RWPE2 (cell line): ENCODE data around the gene ZNF571.

Source experiments
- ATAC-seq: fragments of 200-7000 bp; cut with Tn5 transposase; 3 replicates; pipeline ENCODE4 v1.9.1; 2021; ENCODE audit warnings: low read depth
- DNase-seq: peaks from one replicate; pipeline ENCODE4 v3.0.0-alpha.2; 2020; ENCODE audit warnings: low spot score
- H3K27ac ChIP-seq: fragments of 450-650 bp; 2 replicates; pipeline ENCODE4 v1.5.1; 2017; ENCODE audit warnings: mild to moderate bottlenecking; ENCODE audit not compliant: poor library complexity, severe bottlenecking
- H3K27me3 ChIP-seq: fragments of 250-450 bp; sonication (Bioruptor Pico); 2 replicates; pipeline ENCODE4 v1.5.1; 2021; ENCODE audit warnings: mild to moderate bottlenecking, moderate library complexity; ENCODE audit not compliant: insufficient read depth, poor library complexity, severe bottlenecking
- H3K36me3 ChIP-seq: fragments of 250-450 bp; sonication (Bioruptor Pico); 2 replicates; pipeline ENCODE4 v1.5.1; 2020; ENCODE audit warnings: low read depth, mild to moderate bottlenecking, moderate library complexity
- H3K4me1 ChIP-seq: fragments of 250-450 bp; sonication (Bioruptor Pico); 2 replicates; pipeline ENCODE4 v1.5.1; 2021; ENCODE audit warnings: mild to moderate bottlenecking, moderate library complexity; ENCODE audit not compliant: insufficient read depth, poor library complexity, severe bottlenecking
- H3K4me3 ChIP-seq: fragments of 250-450 bp; sonication (Bioruptor Pico); 2 replicates; pipeline ENCODE4 v1.5.1; 2021; ENCODE audit warnings: mild to moderate bottlenecking, moderate library complexity; ENCODE audit not compliant: severe bottlenecking
- H3K9me3 ChIP-seq: fragments of 250-450 bp; sonication (Bioruptor Pico); 2 replicates; pipeline ENCODE4 v1.5.1; 2021; ENCODE audit warnings: mild to moderate bottlenecking, moderate library complexity; ENCODE audit not compliant: severe bottlenecking
- TF ChIP-seq, protein P1 (sequence below): fragments of 450-650 bp; IDR thresholded peaks from one replicate; pipeline ENCODE4 v1.5.1; 2017; ENCODE audit warnings: mild to moderate bottlenecking, moderate library complexity; ENCODE audit not compliant: poor library complexity, severe bottlenecking

ZNF571 gene

GRCh38 chr19:37594304-37594981 is at the start of gene ZNF571, which contains the start of gene ZNF540:
TSS of gene ZNF571 (minus strand) at chr19:37594792. CDS start at chr19:37586676, 8,116 bp downstream.
TSS of gene ZNF540 (plus strand) at chr19:37594876. CDS start at chr19:37598448, 3,572 bp downstream.
- peak; percentile 95 for DNase-seq
- Histone ChIP-seq H3K9me3 (peaks cover 2% of the 10 kb centered on the region), H3K27me3 (no peaks in the 10 kb centered on the region), H3K4me3 (peak within 1 kb of the TSS; percentile 59), H3K4me1 (no peaks in the 10 kb centered on the region), H3K27ac (peak within 1 kb of the TSS; percentile 67), H3K36me3 (no peaks in the 10 kb centered on the region)
- peak; percentile 96 for ATAC-seq
- TF ChIP-seq, protein P1, sequence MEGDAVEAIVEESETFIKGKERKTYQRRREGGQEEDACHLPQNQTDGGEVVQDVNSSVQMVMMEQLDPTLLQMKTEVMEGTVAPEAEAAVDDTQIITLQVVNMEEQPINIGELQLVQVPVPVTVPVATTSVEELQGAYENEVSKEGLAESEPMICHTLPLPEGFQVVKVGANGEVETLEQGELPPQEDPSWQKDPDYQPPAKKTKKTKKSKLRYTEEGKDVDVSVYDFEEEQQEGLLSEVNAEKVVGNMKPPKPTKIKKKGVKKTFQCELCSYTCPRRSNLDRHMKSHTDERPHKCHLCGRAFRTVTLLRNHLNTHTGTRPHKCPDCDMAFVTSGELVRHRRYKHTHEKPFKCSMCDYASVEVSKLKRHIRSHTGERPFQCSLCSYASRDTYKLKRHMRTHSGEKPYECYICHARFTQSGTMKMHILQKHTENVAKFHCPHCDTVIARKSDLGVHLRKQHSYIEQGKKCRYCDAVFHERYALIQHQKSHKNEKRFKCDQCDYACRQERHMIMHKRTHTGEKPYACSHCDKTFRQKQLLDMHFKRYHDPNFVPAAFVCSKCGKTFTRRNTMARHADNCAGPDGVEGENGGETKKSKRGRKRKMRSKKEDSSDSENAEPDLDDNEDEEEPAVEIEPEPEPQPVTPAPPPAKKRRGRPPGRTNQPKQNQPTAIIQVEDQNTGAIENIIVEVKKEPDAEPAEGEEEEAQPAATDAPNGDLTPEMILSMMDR: no peak

GRCh38 chr19:37635076-37636056 is 40.8 kb upstream of the ZNF571 start:
- TF ChIP-seq, protein P1: no peak
- H3K36me3 ChIP-seq: peaks cover 36% of the 10 kb centered on the region
- no peak for ATAC-seq
- H3K4me3 ChIP-seq: no peak overlapping the region
- H3K9me3 ChIP-seq: peaks cover 41% of the 10 kb centered on the region
- no peak overlapping the region for H3K27ac ChIP-seq
- no peaks in the 10 kb centered on the region for H3K4me1 ChIP-seq
- no peak for DNase-seq
- H3K27me3 ChIP-seq: no peaks in the 10 kb centered on the region

DNA sequence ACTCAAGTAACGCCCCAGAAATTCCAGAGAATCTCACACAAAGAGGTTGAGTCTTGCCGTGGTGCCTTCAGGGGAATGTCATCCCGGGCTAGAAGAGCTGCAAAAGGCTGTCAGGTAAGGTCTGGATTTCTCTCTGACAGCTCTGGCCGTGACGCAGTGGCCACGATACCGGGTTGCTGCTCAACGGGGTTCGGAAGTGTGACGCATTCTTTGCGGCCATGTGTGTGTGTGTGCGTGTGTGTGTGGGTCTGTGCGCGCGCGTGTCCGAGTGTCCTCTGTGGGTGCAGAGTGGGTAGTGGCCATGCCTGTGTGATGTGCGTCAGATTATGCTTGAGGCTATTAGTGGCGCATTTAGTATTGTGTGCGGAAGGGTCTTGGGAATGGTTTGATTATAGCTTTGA is 390 bp upstream of the ZNF571 start:
- Histone ChIP-seq H3K27me3 (no peaks in the 10 kb centered on the region), H3K4me3 (peak overlapping the region; percentile 59), H3K36me3 (no peaks in the 10 kb centered on the region), H3K27ac (peak overlapping the region; percentile 67), H3K4me1 (no peaks in the 10 kb centered on the region), H3K9me3 (peaks cover 3% of the 10 kb centered on the region)
- DNase-seq (peak; percentile 57), ATAC-seq (peak; percentile 51)
- TF ChIP-seq, protein P1: no peak

DNA sequence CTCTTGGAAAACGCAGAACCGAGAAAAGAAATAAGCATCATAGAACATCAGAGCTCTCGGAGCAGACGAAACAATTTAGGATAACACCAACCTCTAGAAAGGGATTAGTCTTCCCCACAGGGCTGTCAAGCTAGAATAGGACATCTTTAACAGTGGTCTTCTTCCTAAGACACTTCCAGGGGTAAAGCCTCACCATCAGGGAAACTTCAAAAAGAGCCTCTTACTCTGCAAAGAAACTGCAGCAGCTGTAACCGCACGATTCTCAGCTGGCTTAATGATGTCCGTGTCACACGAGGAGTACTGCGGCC is 642 bp downstream of the ZNF571 start:
- DNase-seq: no peak
- Histone ChIP-seq H3K36me3 (no peaks in the 10 kb centered on the region), H3K4me3 (peak overlapping the region; percentile 59), H3K27me3 (no peaks in the 10 kb centered on the region), H3K27ac (peak overlapping the region; percentile 67), H3K9me3 (peaks cover 4% of the 10 kb centered on the region), H3K4me1 (no peaks in the 10 kb centered on the region)
- no peak for ATAC-seq
- TF ChIP-seq, protein P1: no peak
